GM12892 (cell line): Measurements from ENCODE around the gene MSX1.

ENCODE experiments used
- POLR2A ChIP-seq: IDR thresholded peaks from 2 replicates; pipeline ENCODE4 v1.6.1; 2011; ENCODE audit warnings: low read depth, low read length, control low read depth
- POLR2AphosphoS5 ChIP-seq: IDR thresholded peaks from 2 replicates; pipeline ENCODE4 v1.6.1; 2011; ENCODE audit warnings: low read depth, low read length, control low read depth

GRCh38 chr4:4831825-4832224 lies 27.6 kb upstream of the MSX1 start:
- TF ChIP-seq POLR2A: no peak
- no peak for TF ChIP-seq POLR2AphosphoS5
